Stimulated activated CD4-positive, alpha-beta T cell treated with anti-CD3 and anti-CD28 coated beads, Interleukin-1b, Interleukin-23, amount 100 ng/mL, for 1 hour (primary cell): Measurements from ENCODE around the gene EGLN1.
A peak's percentile ranks its signal among the peaks of the same experiment; 100 is the strongest.

Experiments used
- DNase-seq, 2 donors: peaks; one replicate each; pipeline ENCODE4 v3.0.0-alpha.2; 2020; ENCODE audit warnings: low read depth in 2 of 2

Gene EGLN1

DNA sequence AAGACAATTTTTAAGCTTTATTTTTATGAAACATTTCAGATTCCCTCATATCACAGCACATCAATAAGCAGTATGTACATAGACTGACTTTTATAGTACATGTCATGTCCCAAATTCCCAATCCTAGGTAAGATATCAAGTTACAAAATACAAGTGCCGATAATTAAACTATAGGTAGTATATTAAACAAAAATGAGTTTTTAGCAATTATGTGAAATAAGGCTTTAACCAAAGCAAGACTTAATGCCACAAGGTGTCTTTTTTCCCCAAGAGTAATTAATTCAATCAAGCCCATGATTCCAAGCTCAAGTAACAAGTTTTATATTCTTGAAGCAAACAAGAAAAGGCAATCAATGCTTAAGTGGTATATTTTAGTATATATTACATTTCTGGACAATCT, 89.3 kb downstream of the EGLN1 start:
- no peak for DNase-seq

DNA sequence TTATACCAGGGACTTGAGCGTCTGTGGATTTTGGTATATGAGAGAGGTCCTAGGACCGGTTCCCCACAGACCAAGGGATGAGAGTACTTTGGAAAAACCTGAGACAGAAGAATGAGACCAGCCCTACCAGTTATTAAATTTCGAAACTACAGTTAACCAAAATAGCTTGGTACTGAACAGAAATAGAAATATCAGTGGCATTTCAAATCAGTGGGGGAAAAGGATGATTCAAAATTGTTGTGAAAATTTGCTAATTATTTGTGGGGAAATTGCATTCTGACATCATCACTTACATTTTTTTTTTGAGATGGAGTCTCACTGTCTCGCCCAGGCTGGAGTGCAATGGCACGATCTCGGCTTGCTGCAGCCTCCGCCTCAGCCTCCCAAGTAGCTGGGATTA, 92.6 kb downstream of the EGLN1 start:
- DNase-seq = no peak

DNA sequence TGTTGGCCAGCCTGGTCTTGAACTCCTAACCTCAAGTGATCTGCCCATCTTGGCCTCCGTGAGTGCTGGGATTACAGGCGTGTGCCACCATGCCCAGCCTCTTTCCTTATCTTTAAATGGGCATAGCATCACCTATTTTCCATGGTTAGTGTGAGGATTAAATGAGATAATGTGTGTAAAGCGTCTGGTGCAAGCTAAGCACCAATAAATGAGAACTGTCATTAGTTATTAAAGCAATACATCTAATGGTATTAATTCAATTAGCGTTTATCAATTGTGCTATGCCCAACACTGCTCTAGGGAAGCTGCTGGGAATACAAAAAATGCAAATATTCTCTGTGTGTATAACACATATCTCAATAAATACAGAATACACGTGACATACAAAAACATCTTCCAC, 94.5 kb downstream of the EGLN1 start:
- no peak for DNase-seq

DNA sequence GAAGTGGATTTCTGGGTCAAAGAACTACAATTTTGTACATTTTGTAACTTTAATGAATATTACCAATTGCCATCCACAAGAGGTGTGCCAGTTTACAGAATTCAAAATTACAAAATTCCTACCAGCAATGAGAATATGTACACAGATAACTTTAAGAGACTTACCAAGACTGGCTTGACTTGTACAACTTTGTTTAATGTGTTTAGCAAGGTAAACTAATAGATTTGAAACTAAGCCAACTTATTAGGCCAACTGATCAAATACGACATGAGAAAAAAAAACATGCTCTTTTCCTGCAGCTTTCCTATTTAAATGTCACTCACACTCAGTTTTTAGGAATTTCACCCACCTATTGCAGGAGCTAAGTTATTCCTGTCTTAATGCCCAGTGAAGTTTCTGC, 95.8 kb downstream of the EGLN1 start:
- DNase-seq = no peak

DNA sequence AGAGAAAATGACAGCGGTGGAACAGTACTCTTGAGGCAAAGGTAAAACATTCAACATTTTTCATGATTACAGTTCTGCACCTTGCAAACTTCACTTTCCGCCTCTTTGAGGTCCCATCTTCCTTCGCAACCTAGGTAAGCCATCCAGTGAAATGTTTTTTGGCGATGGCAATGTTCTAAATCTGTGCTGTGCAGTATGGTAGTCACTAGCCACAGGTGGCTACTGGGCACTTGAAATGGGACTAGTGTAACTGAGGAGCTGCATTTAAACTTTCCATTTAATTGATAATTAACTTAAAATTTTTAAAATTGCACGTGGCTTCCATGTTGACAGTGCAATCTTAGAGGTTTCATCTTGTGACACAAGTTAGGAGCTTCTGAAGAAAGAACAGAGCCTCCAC, 97.4 kb downstream of the EGLN1 start:
- no peak for DNase-seq

DNA sequence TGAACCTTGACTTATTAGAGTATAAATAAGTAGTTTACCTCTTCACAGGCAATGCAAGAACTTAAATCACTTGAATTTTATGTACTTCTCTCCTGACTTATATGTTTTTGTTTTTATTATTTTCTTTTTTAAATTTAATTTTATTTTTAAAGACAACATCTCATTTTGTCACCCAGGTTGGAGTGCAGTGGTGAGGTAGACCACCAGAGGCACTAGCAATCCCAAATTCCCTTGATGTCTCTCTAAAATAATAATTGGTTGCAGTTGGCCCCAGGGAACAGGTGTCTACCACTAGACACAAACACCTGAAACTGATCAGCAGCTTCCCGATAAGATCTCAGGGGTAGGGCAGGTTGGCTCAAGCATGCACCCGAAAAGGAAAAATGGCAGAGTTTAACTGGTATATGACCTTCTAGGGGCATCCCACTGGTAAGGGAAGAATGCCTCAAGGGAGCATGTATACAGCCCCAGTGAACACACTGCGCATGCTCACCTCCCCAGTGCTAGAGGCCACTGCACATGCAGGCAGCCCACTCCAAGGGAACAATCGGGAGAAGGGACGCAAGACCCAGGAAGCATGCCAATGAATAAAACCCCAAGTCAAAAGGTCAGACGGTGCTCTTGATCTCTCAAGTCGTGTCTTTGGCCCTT, 99.1 kb downstream of the EGLN1 start:
- no peak for DNase-seq

DNA sequence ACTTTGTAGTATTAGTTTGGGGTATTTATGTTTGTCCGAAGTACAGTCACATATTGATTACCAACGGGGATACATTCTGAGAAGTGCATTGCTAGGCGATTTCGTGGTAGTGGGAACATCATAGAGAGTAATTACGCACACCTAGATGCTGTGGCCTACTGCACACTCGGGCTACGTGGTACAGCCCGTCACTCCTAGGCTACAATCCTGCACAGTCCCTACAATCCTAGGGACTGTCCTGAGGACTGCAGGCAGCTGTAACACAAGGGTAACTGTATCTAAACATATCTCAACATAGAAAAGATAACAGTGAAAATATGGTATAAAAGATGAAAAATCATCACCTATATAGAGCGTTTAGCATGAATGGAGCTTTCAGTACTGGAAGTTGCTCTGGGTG, 103.0 kb downstream of the EGLN1 start:
- DNase-seq = no peak

DNA sequence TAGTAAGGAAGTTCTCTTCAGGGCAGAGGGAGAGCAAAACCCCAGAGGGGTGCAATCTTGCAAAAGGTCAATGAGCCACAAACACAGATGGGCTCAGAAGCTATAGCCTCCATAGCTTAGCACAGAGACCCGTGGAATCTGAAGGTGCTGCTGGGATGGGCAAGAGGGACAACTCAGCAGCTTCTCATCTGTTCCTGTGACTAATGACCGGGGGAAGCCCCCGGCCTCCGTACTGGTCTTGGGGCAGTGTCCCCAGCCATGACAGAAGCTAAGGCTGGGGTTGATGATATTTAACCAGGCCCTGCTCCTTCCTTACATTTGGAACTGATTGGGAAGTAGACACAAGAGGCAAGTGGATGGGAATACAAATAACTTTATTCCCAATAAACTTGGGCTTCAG, 103.5 kb downstream of the EGLN1 start:
- DNase-seq = no peak

DNA sequence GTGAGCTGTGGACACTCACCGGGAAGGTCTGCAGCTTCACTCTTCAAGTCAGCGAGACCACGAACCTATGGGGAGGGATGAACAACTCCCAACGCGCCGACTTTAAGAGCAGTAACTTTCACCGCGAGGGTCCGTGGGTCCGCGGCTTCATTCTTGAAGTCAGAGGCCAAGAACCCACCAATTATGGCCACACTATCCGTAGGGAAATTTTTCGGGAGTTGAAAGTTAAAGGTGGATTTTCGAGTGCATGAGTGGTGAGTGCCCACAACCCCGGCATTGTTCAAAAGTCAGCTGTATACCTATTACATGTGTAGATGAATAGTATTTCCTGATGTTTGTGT, 104.1 kb downstream of the EGLN1 start:
- DNase-seq = no peak

DNA sequence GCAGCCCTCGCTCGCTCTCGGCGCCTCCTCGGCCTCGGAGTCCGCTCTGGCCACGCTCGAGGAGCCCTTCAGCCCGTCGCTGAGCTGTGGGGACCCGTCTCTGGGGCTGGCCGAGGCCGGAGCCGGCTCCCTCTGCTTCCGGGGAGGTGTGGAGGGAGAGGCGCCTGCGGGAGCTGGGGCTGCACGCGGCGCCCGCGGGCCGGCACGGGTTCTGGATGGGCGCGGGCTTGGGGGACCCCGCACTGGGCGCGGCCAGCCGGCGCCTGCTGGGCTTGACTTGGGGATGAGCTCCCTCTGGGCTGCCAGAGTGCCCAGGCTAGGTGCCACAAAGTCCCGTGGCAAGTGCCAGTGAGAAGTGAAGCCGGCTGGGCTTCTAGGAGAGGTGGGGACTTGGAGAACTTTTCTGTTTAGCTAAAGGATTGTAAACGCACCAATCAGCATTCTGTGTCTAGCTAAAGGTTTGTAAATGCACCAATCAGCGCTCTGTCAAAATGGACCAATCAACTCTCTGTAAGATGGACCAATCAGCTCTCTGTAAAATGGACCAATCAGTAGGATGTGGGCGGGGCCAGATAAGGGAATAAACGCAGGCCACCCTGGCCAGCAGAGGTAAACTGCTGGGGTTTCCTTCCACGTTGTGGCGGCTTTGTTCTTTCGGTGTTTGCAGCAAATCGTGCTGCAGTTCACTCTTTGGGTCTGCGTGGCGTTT, 104.6 kb downstream of the EGLN1 start:
- no peak for DNase-seq

DNA sequence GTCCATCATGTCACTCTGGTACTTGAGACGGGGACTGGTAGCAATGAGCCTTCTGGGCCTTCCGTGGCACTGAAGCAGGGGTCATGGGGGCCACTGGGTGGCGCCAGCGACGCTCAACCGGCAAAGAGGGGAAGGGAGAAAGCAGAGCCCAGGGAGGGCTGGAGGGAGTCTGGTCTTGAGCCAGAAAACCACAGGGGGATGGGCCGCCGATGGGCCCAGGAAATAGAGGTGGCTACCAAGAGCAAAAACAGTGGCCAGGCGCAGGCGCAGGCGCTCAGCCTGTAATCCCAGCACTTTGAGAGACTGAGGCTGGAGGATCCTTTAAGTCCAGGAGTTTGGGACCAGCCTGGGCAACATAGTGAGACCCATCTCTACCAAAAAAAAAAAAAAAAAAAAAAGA, 106.2 kb downstream of the EGLN1 start:
- DNase-seq = peak in 1 of 2 donors; percentile 14
